ENCODE results near the gene PLEKHM3. TPM values are rescaled to one million over a fixed set of nuclear protein-coding genes. Genes with fewer than 3 reads are reported as not detected.

PLEKHM3 gene
- polyA plus RNA-seq, 1 experiment, result 5.8 TPM

- H3K36me3 ChIP-seq (ENCODE audit: control insufficient read depth, insufficient read depth, low read length), result no peaks in the 10 kb centered on the region
- no peak for DNase-seq (ENCODE audit: low read depth)
- ChIA-PET CTCF (no interaction called here), POLR2A (interaction anchor here (0.5 kb wide), 1 partner anchor 36 kb away, joined by 4 read pairs; no protein-coding TSS in a partner anchor)
- no peak overlapping the region for H3K4me3 ChIP-seq (ENCODE audit: low read depth, low read length)
- TF ChIP-seq CTCF (IDR thresholded peaks at IDR 0.05; ENCODE audit: insufficient read depth, low read depth, low read length), result no peak
- H3K27me3 ChIP-seq (ENCODE audit: control insufficient read depth, insufficient read depth, low read length), result no peaks in the 10 kb centered on the region
Measured at GRCh38 chr2:208015475-208015874, 9.9 kb downstream of the PLEKHM3 start.

GRCh38 chr2:208013285-208014178 is 11.8 kb downstream of the PLEKHM3 start:
- no peaks in the 10 kb centered on the region for H3K27me3 ChIP-seq (ENCODE audit: control insufficient read depth, insufficient read depth, low read length)
- CTCF ChIA-PET, result interaction anchor here (0.6 kb wide), 1 partner anchor 192 kb away, joined by 3 read pairs; no protein-coding TSS in a partner anchor
- POLR2A ChIA-PET, result interaction anchor here (0.7 kb wide), 1 partner anchor 19 kb away, joined by 3 read pairs; no protein-coding TSS in a partner anchor
- TF ChIP-seq CTCF (IDR thresholded peaks at IDR 0.05; ENCODE audit: insufficient read depth, low read depth, low read length), result no peak
- no peak for DNase-seq (ENCODE audit: low read depth)
- H3K36me3 ChIP-seq (ENCODE audit: control insufficient read depth, insufficient read depth, low read length), result no peaks in the 10 kb centered on the region
- H3K4me3 ChIP-seq (ENCODE audit: low read depth, low read length), result no peak overlapping the region

- no peak for DNase-seq (ENCODE audit: low read depth)
- H3K27me3 ChIP-seq (ENCODE audit: control insufficient read depth, insufficient read depth, low read length), result no peaks in the 10 kb centered on the region
- no peak overlapping the region for H3K4me3 ChIP-seq (ENCODE audit: low read depth, low read length)
- no peak for TF ChIP-seq CTCF (IDR thresholded peaks at IDR 0.05; ENCODE audit: insufficient read depth, low read depth, low read length)
- ChIA-PET CTCF (interaction anchor here (1.7 kb wide), 1 partner anchor 28 kb away, joined by 6 read pairs; no protein-coding TSS in a partner anchor), POLR2A (no interaction called here)
- no peaks in the 10 kb centered on the region for H3K36me3 ChIP-seq (ENCODE audit: control insufficient read depth, insufficient read depth, low read length)
Measured at GRCh38 chr2:208012449-208012848, 12.9 kb downstream of the PLEKHM3 start.

GRCh38 chr2:208010506-208010905 is 14.8 kb downstream of the PLEKHM3 start:
- no peak for DNase-seq (ENCODE audit: low read depth)
- no peak for TF ChIP-seq CTCF (IDR thresholded peaks at IDR 0.05; ENCODE audit: insufficient read depth, low read depth, low read length)
- ChIA-PET POLR2A (no interaction called here), CTCF (interaction anchor here (1.8 kb wide), 1 partner anchor 9 kb away, joined by 5 read pairs; no protein-coding TSS in a partner anchor)
- H3K36me3 ChIP-seq (ENCODE audit: control insufficient read depth, insufficient read depth, low read length), result no peaks in the 10 kb centered on the region
- no peak overlapping the region for H3K4me3 ChIP-seq (ENCODE audit: low read depth, low read length)
- H3K27me3 ChIP-seq (ENCODE audit: control insufficient read depth, insufficient read depth, low read length), result no peaks in the 10 kb centered on the region

- POLR2A ChIA-PET, result no interaction called here
- no peak for TF ChIP-seq CTCF (IDR thresholded peaks at IDR 0.05; ENCODE audit: insufficient read depth, low read depth, low read length)
- CTCF ChIA-PET, result interaction anchor here (1.2 to 2.2 kb wide), 3 partner anchors 9 to 33 kb away, joined by 3 to 9 read pairs (median 4); no protein-coding TSS in a partner anchor
- H3K27me3 ChIP-seq (ENCODE audit: control insufficient read depth, insufficient read depth, low read length), result no peaks in the 10 kb centered on the region
- DNase-seq (ENCODE audit: low read depth), result no peak
- H3K36me3 ChIP-seq (ENCODE audit: control insufficient read depth, insufficient read depth, low read length), result no peaks in the 10 kb centered on the region
- no peak overlapping the region for H3K4me3 ChIP-seq (ENCODE audit: low read depth, low read length)
Measured at GRCh38 chr2:208006833-208007232, 18.5 kb downstream of the PLEKHM3 start.
